Brain microvascular endothelial cell (primary cell): Measurements from ENCODE around the gene GRIFIN.

Experiments used
- DNase-seq: peaks from one replicate; pipeline ENCODE4 v3.0.0-alpha.2; 2020
- H3K27ac ChIP-seq: fragments of 250-450 bp; sonication (Bioruptor Pico); 2 replicates; pipeline ENCODE4 v1.5.1; 2020; ENCODE audit warnings: mild to moderate bottlenecking, moderate library complexity
- H3K27me3 ChIP-seq: fragments of 250-450 bp; sonication (Bioruptor Pico); replicated peaks from 2 replicates; pipeline ENCODE4 v1.5.1; 2020; ENCODE audit warnings: mild to moderate bottlenecking
- H3K36me3 ChIP-seq: fragments of 250-450 bp; sonication (Bioruptor Pico); replicated peaks from 2 replicates; pipeline ENCODE4 v1.5.1; 2020; ENCODE audit warnings: mild to moderate bottlenecking
- H3K4me3 ChIP-seq: 2 replicates; pipeline ENCODE4 v1.5.1; 2011; ENCODE audit warnings: low read depth, mild to moderate bottlenecking, control low read depth, low read length, moderate library complexity
- CTCF ChIP-seq: IDR thresholded peaks from 2 replicates; pipeline ENCODE4 v1.5.1; 2011; ENCODE audit warnings: low read depth, mild to moderate bottlenecking, moderate library complexity, low read length, control low read depth, inconsistent platforms; ENCODE audit errors: missing control alignments
- in situ Hi-C: cut with HindIII; loops from 2 replicates; pipeline ENCODE4 v1.10.0; 2017; ENCODE audit warnings: low sequenced_read_pairs, low pct_ligation_motif_present

GRIFIN gene

GRCh38 chr7:2514473-2515423 lies 38.5 kb upstream of the GRIFIN start:
- TF ChIP-seq CTCF = no peak
- H3K27ac ChIP-seq = no peak overlapping the region
- no peaks in the 10 kb centered on the region for H3K27me3 ChIP-seq
- DNase-seq = no peak
- in situ Hi-C loops = no loop called here
- no peak overlapping the region for H3K4me3 ChIP-seq
- H3K36me3 ChIP-seq = no peaks in the 10 kb centered on the region

GRCh38 chr7:2513702-2514101 lies 37.5 kb upstream of the GRIFIN start:
- H3K27ac ChIP-seq = no peak overlapping the region
- in situ Hi-C loops = no loop called here
- no peak for TF ChIP-seq CTCF
- no peak for DNase-seq
- no peaks in the 10 kb centered on the region for H3K36me3 ChIP-seq
- H3K4me3 ChIP-seq = no peak overlapping the region
- H3K27me3 ChIP-seq = no peaks in the 10 kb centered on the region

GRCh38 chr7:2512713-2513112 lies 36.5 kb upstream of the GRIFIN start:
- no peak for DNase-seq
- TF ChIP-seq CTCF = no peak
- H3K27ac ChIP-seq = no peak overlapping the region
- no peaks in the 10 kb centered on the region for H3K27me3 ChIP-seq
- H3K4me3 ChIP-seq = no peak overlapping the region
- H3K36me3 ChIP-seq = no peaks in the 10 kb centered on the region
- in situ Hi-C loops = no loop called here

- Histone ChIP-seq H3K27me3 (no peaks in the 10 kb centered on the region), H3K27ac (no peak overlapping the region), H3K36me3 (no peaks in the 10 kb centered on the region), H3K4me3 (no peak overlapping the region)
- TF ChIP-seq CTCF = no peak
- in situ Hi-C loops = no loop called here
- DNase-seq = no peak
Observed at GRCh38 chr7:2512179-2512661, 36.0 kb upstream of the GRIFIN start.

GRCh38 chr7:2511769-2512168 lies 35.6 kb upstream of the GRIFIN start:
- in situ Hi-C loops = no loop called here
- DNase-seq = no peak
- Histone ChIP-seq H3K36me3 (no peaks in the 10 kb centered on the region), H3K4me3 (no peak overlapping the region), H3K27me3 (no peaks in the 10 kb centered on the region), H3K27ac (no peak overlapping the region)
- no peak for TF ChIP-seq CTCF
